Lower lobe of right lung (tissue), 2 donors: ENCODE data around the gene SNAPC2. TPM values are rescaled to one million over a fixed set of nuclear protein-coding genes. Genes with fewer than 3 reads are reported as not detected.

Experiments
- ATAC-seq, 2 donors: fragments of 200-7000 bp; cut with Tn5 transposase; one replicate each; pipeline ENCODE4 v1.9.1; 2020 to 2022; ENCODE audit warnings: mild to moderate bottlenecking in 2 of 2, moderate library complexity in 2 of 2
- DNase-seq: peaks from one replicate; pipeline ENCODE4 v3.0.0-alpha.2; 2020
- H3K27ac ChIP-seq: fragments of 200-600 bp; one replicate; pipeline ENCODE4 v1.8.0; 2022
- H3K27me3 ChIP-seq: fragments of 200-600 bp; one replicate; pipeline ENCODE4 v1.8.0; 2022; ENCODE audit warnings: low read depth
- H3K36me3 ChIP-seq: fragments of 200-600 bp; one replicate; pipeline ENCODE4 v1.8.0; 2022; ENCODE audit warnings: mild to moderate bottlenecking
- H3K4me1 ChIP-seq: fragments of 200-600 bp; one replicate; pipeline ENCODE4 v1.8.0; 2022
- H3K4me3 ChIP-seq: fragments of 200-600 bp; one replicate; pipeline ENCODE4 v1.8.0; 2022; ENCODE audit warnings: mild to moderate bottlenecking
- H3K9me3 ChIP-seq: fragments of 200-600 bp; one replicate; pipeline ENCODE4 v1.8.0; 2022
- CTCF ChIP-seq: fragments of 200-600 bp; IDR thresholded peaks from one replicate; pipeline ENCODE4 v1.8.0; 2022; ENCODE audit warnings: antibody characterized with exemption, mild to moderate bottlenecking
- intact Hi-C: fragments of 100-400 bp; cut with DNase I; formaldehyde crosslinking; loops from one replicate; pipeline ENCODE4 v1.11.0; 2022
- total RNA-seq: library from RNA; stranded (reverse); fragmentation: NEBNext Ultra II Directional; extraction: Animal tissue kit (Norgen Biotek cat#: 25700); gene quantifications from one replicate; pipeline ENCODE4 v1.2.1, GENCODE V29; 2021
- donor health status: DM: no; HTN: yes; CAD: no; lungs with severe emphysema.

The SNAPC2 gene
- total RNA-seq, 1 donor from 2014 or later, result 17.6 TPM

- Histone ChIP-seq H3K9me3 (no peaks in the 10 kb centered on the region), H3K27ac (peak within 1 kb of the TSS; percentile 98), H3K27me3 (no peaks in the 10 kb centered on the region), H3K36me3 (peaks cover 24% of the 10 kb centered on the region), H3K4me1 (peaks cover 14% of the 10 kb centered on the region), H3K4me3 (peak within 1 kb of the TSS; percentile 95)
- no peak for TF ChIP-seq CTCF
- intact Hi-C loops, result no loop called here
- ATAC-seq (peak; percentile 99), DNase-seq (peak; percentile 99)
These were observed 23.5 kb downstream of the SNAPC2 start, which contains the start of gene TIMM44 for GRCh38 chr19:7943444-7944176. TIMM44 (minus strand) TSS chr19:7943666; CDS start chr19:7943651, 15 bp downstream.

- H3K27me3 ChIP-seq, result no peaks in the 10 kb centered on the region
- TF ChIP-seq CTCF, result peak; percentile 83
- intact Hi-C loops, result no loop called here
- H3K4me3 ChIP-seq, result peak overlapping the region; percentile 95
- no peaks in the 10 kb centered on the region for H3K9me3 ChIP-seq
- H3K36me3 ChIP-seq, result peaks cover 17% of the 10 kb centered on the region
- peaks cover 14% of the 10 kb centered on the region for H3K4me1 ChIP-seq
- peak; percentile 75 to 83 for ATAC-seq
- peak overlapping the region; percentile 98 for H3K27ac ChIP-seq
- peak; percentile 87 for DNase-seq
These were observed 24.1 kb downstream of the SNAPC2 start for GRCh38 chr19:7944177-7944761.

GRCh38 chr19:7947939-7948338, 27.8 kb downstream of the SNAPC2 start:
- Histone ChIP-seq H3K4me1 (peaks cover 12% of the 10 kb centered on the region), H3K36me3 (no peaks in the 10 kb centered on the region), H3K27ac (no peak overlapping the region), H3K4me3 (no peak overlapping the region), H3K9me3 (no peaks in the 10 kb centered on the region), H3K27me3 (no peaks in the 10 kb centered on the region)
- intact Hi-C loops, result no loop called here
- no peak for TF ChIP-seq CTCF
- no peak for DNase-seq
- ATAC-seq, result no peak

- Histone ChIP-seq H3K4me1 (peaks cover 12% of the 10 kb centered on the region), H3K4me3 (no peak overlapping the region), H3K27me3 (no peaks in the 10 kb centered on the region), H3K27ac (no peak overlapping the region), H3K36me3 (peaks cover 6% of the 10 kb centered on the region), H3K9me3 (no peaks in the 10 kb centered on the region)
- intact Hi-C loops, result no loop called here
- peak; percentile 58 to 63 for ATAC-seq
- no peak for DNase-seq
- no peak for TF ChIP-seq CTCF
These were observed 32.9 kb downstream of the SNAPC2 start for GRCh38 chr19:7953060-7953459.

- H3K27me3 ChIP-seq, result no peaks in the 10 kb centered on the region
- no peaks in the 10 kb centered on the region for H3K9me3 ChIP-seq
- intact Hi-C loops, result no loop called here
- no peak for ATAC-seq
- H3K4me1 ChIP-seq, result peaks cover 12% of the 10 kb centered on the region
- DNase-seq, result no peak
- H3K27ac ChIP-seq, result no peak overlapping the region
- TF ChIP-seq CTCF, result no peak
- peaks cover 7% of the 10 kb centered on the region for H3K36me3 ChIP-seq
- no peak overlapping the region for H3K4me3 ChIP-seq
These were observed 33.4 kb downstream of the SNAPC2 start for GRCh38 chr19:7953576-7953975.
